Esophagus muscularis mucosa (tissue), 4 donors: ENCODE measurements around the gene TEDC1. TPM values are rescaled to one million over a fixed set of nuclear protein-coding genes. Genes with fewer than 3 reads are reported as not detected.

ENCODE experiments used
- DNase-seq: peaks from one replicate; pipeline ENCODE4 v3.0.0-alpha.2; 2017; ENCODE audit errors: extremely low spot score
- H3K27ac ChIP-seq, 4 donors: fragments of 200-600 bp; sonication (generic); replicated peaks in 1 of 4; 1 replicate in 3 of 4; 2 replicates in 1 of 4; pipeline ENCODE4 v1.5.1; 2016 to 2019; ENCODE audit warnings: mild to moderate bottlenecking in 1 of 4
- H3K27me3 ChIP-seq, 4 donors: fragments of 200-600 bp; sonication (generic); one replicate each; pipeline versions ENCODE4 v1.5.1 to v1.6.0; 2016 to 2019
- H3K36me3 ChIP-seq, 4 donors: fragments of 200-600 bp; sonication (generic); one replicate each; pipeline ENCODE4 v1.5.1; 2016 to 2019
- H3K4me1 ChIP-seq, 4 donors: fragments of 200-600 bp; sonication (generic); one replicate each; pipeline ENCODE4 v1.5.1; 2016 to 2019
- H3K4me3 ChIP-seq, 4 donors: fragments of 200-600 bp; sonication (generic); 1 replicate in 2 of 4; 2 replicates in 2 of 4; pipeline ENCODE4 v1.5.1; 2016 to 2019; ENCODE audit warnings: mild to moderate bottlenecking in 4 of 4, moderate library complexity in 1 of 4
- H3K9me3 ChIP-seq, 4 donors: fragments of 200-600 bp; sonication (generic); 1 replicate in 3 of 4; 2 replicates in 1 of 4; pipeline ENCODE4 v1.5.1; 2016 to 2019
- CTCF ChIP-seq, 3 experiments: fragments of 200-600 bp in 2 of 3; fragments of 450-650 bp in 1 of 3; sonication (generic) in 2 of 3; IDR thresholded peaks; one replicate each; pipeline ENCODE4 v1.5.1; 2017 to 2019; ENCODE audit warnings: antibody characterized with exemption in 3 of 3, mild to moderate bottlenecking in 2 of 3, moderate library complexity in 1 of 3
- EP300 ChIP-seq: sonication (generic); formaldehyde crosslinking; IDR thresholded peaks from one replicate; pipeline ENCODE4 v1.6.1; 2017; ENCODE audit warnings: antibody characterized with exemption
- POLR2A ChIP-seq: fragments of 450-650 bp; IDR thresholded peaks from one replicate; pipeline ENCODE4 v1.6.1; 2017; ENCODE audit warnings: antibody characterized with exemption, moderate library complexity, mild to moderate bottlenecking, low read depth
- POLR2AphosphoS5 ChIP-seq, 2 donors: sonication (generic); formaldehyde crosslinking; IDR thresholded peaks; one replicate each; pipeline ENCODE4 v1.6.1; 2017; ENCODE audit warnings: antibody characterized with exemption in 2 of 2
- WGBS: methylation state at CpG from one replicate; pipeline ENCODE4 v1.1.5; 2018; 5-methylcytosine and 5-hydroxymethylcytosine counted together
- intact Hi-C: fragments of 100-400 bp; cut with DNase I; formaldehyde crosslinking; loops from one replicate; pipeline ENCODE4 v1.15.1; 2023
- total RNA-seq, 4 donors: library from RNA; depleted of rRNA; stranded (reverse); fragments of >200 nt; gene quantifications; one replicate each; pipeline versions ENCODE4 v1.1.0 to v1.2.1, GENCODE V29; 2016

Gene TEDC1
- total RNA-seq, 4 donors from 2014 or later = 3.8 to 6.6 (median 4.7) TPM

- TF ChIP-seq EP300 = no peak
- TF ChIP-seq POLR2AphosphoS5 (IDR thresholded peaks at IDR 0.05) = no peak
- TF ChIP-seq POLR2A = no peak
- no peak for TF ChIP-seq CTCF (IDR thresholded peaks at IDR 0.05)
- Histone ChIP-seq H3K27me3 (peaks cover 0 to 14% (median 0%) of the 10 kb centered on the region in 4 donors), H3K27ac (peak overlapping the region; percentile 93 to 99 (median 96)), H3K9me3 (no peaks in the 10 kb centered on the region), H3K36me3 (peaks cover 0 to 11% (median 1%) of the 10 kb centered on the region in 4 donors), H3K4me1 (peaks cover 92 to 100% (median 100%) of the 10 kb centered on the region in 4 donors), H3K4me3 (no peak overlapping the region)
- intact Hi-C loops = loop anchor here (5.0 kb wide), 1 partner anchor 38 kb away; no protein-coding TSS in a partner anchor
- DNase-seq = no peak
- no CpG with 5 or more reads among the region's 16 CpGs for WGBS
Measured at GRCh38 chr14:105484997-105485393, 6.1 kb upstream of the TEDC1 start.

- TF ChIP-seq CTCF (IDR thresholded peaks at IDR 0.05) (peak in 1 of 3 experiments; percentile 30), POLR2AphosphoS5 (IDR thresholded peaks at IDR 0.05) (no peak)
- Histone ChIP-seq H3K27ac (peak overlapping the region; percentile 93 to 99 (median 96)), H3K9me3 (no peaks in the 10 kb centered on the region), H3K36me3 (peaks cover 0 to 8% (median 0%) of the 10 kb centered on the region in 4 donors), H3K4me1 (peaks cover 87 to 97% (median 96%) of the 10 kb centered on the region in 4 donors), H3K4me3 (peak overlapping the region; percentile 68 to 75 (median 72)), H3K27me3 (peaks cover 0 to 14% (median 0%) of the 10 kb centered on the region in 4 donors)
- DNase-seq = no peak
- WGBS = 54% methylated on average over 9 of the region's 12 CpGs
- intact Hi-C loops = loop anchor here (5.0 kb wide), 1 partner anchor 38 kb away; no protein-coding TSS in a partner anchor
Measured at GRCh38 chr14:105485739-105486162, 5.3 kb upstream of the TEDC1 start.

- peak within 1 kb of the TSS; percentile 93 to 99 (median 96) for H3K27ac ChIP-seq
- WGBS = 10% methylated on average over 15 of the region's 56 CpGs
- H3K36me3 ChIP-seq = peaks cover 0 to 8% (median 0%) of the 10 kb centered on the region in 4 donors
- no peaks in the 10 kb centered on the region for H3K9me3 ChIP-seq
- peaks cover 82 to 93% (median 92%) of the 10 kb centered on the region in 4 donors for H3K4me1 ChIP-seq
- TF ChIP-seq CTCF (IDR thresholded peaks at IDR 0.05) (no peak), EP300 (no peak), POLR2AphosphoS5 (IDR thresholded peaks at IDR 0.05) (no peak), POLR2A (no peak)
- peak within 1 kb of the TSS; percentile 68 to 75 (median 72) for H3K4me3 ChIP-seq
- H3K27me3 ChIP-seq = peaks cover 0 to 14% (median 0%) of the 10 kb centered on the region in 4 donors
- DNase-seq = no peak
- intact Hi-C loops = loop anchor here (5.0 kb wide), 1 partner anchor 39 kb away; no protein-coding TSS in a partner anchor
Measured at GRCh38 chr14:105486163-105486973, 4.7 kb upstream of the TEDC1 start, which contains the start of gene CRIP1. CRIP1 (plus strand) TSS chr14:105486886; CDS start chr14:105487260, 374 bp downstream.

- H3K9me3 ChIP-seq = no peaks in the 10 kb centered on the region
- H3K27me3 ChIP-seq = peaks cover 0 to 14% (median 0%) of the 10 kb centered on the region in 4 donors
- peak overlapping the region; percentile 93 to 99 (median 96) for H3K27ac ChIP-seq
- TF ChIP-seq POLR2AphosphoS5 (IDR thresholded peaks at IDR 0.05) = peak in 1 of 2 donors; percentile 67
- TF ChIP-seq EP300 = no peak
- TF ChIP-seq CTCF (IDR thresholded peaks at IDR 0.05) = no peak
- no peak for TF ChIP-seq POLR2A
- WGBS = no CpG with 5 or more reads among the region's 45 CpGs
- H3K36me3 ChIP-seq = peaks cover 0 to 8% (median 0%) of the 10 kb centered on the region in 4 donors
- peak overlapping the region; percentile 68 to 75 (median 72) for H3K4me3 ChIP-seq
- peaks cover 82 to 93% (median 92%) of the 10 kb centered on the region in 4 donors for H3K4me1 ChIP-seq
- intact Hi-C loops = loop anchor here (5.0 kb wide), 1 partner anchor 40 kb away; no protein-coding TSS in a partner anchor
- no peak for DNase-seq
Measured at GRCh38 chr14:105486974-105487448, 4.0 kb upstream of the TEDC1 start.
